ENCODE results near the gene ME2.
A peak's percentile ranks its signal among the peaks of the same experiment; 100 is the strongest.

- TF ChIP-seq BRCA1 (IDR thresholded peaks at IDR 0.05; ENCODE audit: low read depth, low read length) (no peak), CTCF (IDR thresholded peaks at IDR 0.05; ENCODE audit: control extremely low read depth in 1 of 3, insufficient read depth in 1 of 3, low read depth in 1 of 3, low read length in 3 of 3) (no peak), MAFK (IDR thresholded peaks at IDR 0.05; ENCODE audit: low read depth, low read length) (0 out of 2 replicates have a peak, but pooled peaks have one; percentile 17), CEBPB (IDR thresholded peaks at IDR 0.05; ENCODE audit: low read depth, low read length) (no peak), POLR2AphosphoS5 (IDR thresholded peaks at IDR 0.05; ENCODE audit: low read depth, low read length) (no peak), MAX (IDR thresholded peaks at IDR 0.05) (no peak), POLR2A (IDR thresholded peaks at IDR 0.05; ENCODE audit: control extremely low read depth in 1 of 2, low read depth in 2 of 2, low read length in 2 of 2) (no peak), USF2 (IDR thresholded peaks at IDR 0.05; ENCODE audit: low read length) (no peak)
Measured at GRCh38 chr18:50961974-50962373, 83.1 kb downstream of the ME2 start.

All from H1 (cell line).